ENCODE results near the gene GADD45GIP1. TPM values are rescaled to one million over a fixed set of nuclear protein-coding genes. Genes with fewer than 3 reads are reported as not detected.

The GADD45GIP1 gene
- total and polyA plus RNA-seq, 4 experiments from 2014 or later, result 14.7 to 65.1 (median 39.4) TPM

GRCh38 chr19:12913011-12913561 lies 43.9 kb downstream of the GADD45GIP1 start:
- H3K27ac Mint-ChIP-seq, result peak overlapping the region in 5 of 7 donors; percentile 3 to 98 (median 88)
- peaks cover 9 to 29% (median 18%) of the 10 kb centered on the region in 4 donors for H3K4me1 Mint-ChIP-seq
- no peak overlapping the region for H3K4me3 ChIP-seq (ENCODE audit: low read length in 2 of 2)
- H3K4me1 ChIP-seq (ENCODE audit: insufficient read depth, low read length), result peaks cover 21% of the 10 kb centered on the region
- H3K9me3 Mint-ChIP-seq, result peaks cover 0 to 2% (median 0%) of the 10 kb centered on the region in 8 donors
- no peaks in the 10 kb centered on the region for H3K36me3 Mint-ChIP-seq
- H3K9me3 ChIP-seq (ENCODE audit: control insufficient read depth in 1 of 2, low read length in 2 of 2), result no peaks in the 10 kb centered on the region
- no peaks in the 10 kb centered on the region for H3K36me3 ChIP-seq (ENCODE audit: insufficient read depth, low read length)
- peak overlapping the region in 2 of 8 donors; percentile 5 to 31 for H3K4me3 Mint-ChIP-seq
- H3K27me3 ChIP-seq (ENCODE audit: insufficient read depth, low read length), result no peaks in the 10 kb centered on the region
- no peaks in the 10 kb centered on the region for H3K27me3 Mint-ChIP-seq
- ChIA-PET CTCF (ENCODE audit: partially characterized antibody) (interaction anchor here (0.6 to 4.8 kb wide), 6 partner anchors 28 to 149 kb away, joined by 3 to 29 read pairs (median 4); no protein-coding TSS in a partner anchor), POLR2A (ENCODE audit: partially characterized antibody) (interaction anchor here (0.6 to 3.9 kb wide), 11 partner anchors 11 to 1870 kb away, joined by 3 to 49 read pairs (median 4); partner anchors contain the start of genes CALR, FARSA, GADD45GIP1 and GCDH)
- no peak for DNase-seq
- no peak overlapping the region for H3K27ac ChIP-seq (ENCODE audit: low read depth, low read length)
- intact Hi-C loops (cut with micrococcal nuclease), result no loop called here

- POLR2A ChIA-PET (ENCODE audit: partially characterized antibody), result interaction anchor here (3.4 to 3.9 kb wide), 2 partner anchors 21 kb away, joined by 26 to 49 read pairs; partner anchors contain the start of genes FARSA and GCDH
- DNase-seq, result no peak
- CTCF ChIA-PET (ENCODE audit: partially characterized antibody), result interaction anchor here (1.1 to 4.8 kb wide), 4 partner anchors 27 to 149 kb away, joined by 3 to 29 read pairs (median 8); no protein-coding TSS in a partner anchor
- no peak overlapping the region for H3K4me3 Mint-ChIP-seq
- Histone ChIP-seq H3K27ac (ENCODE audit: low read depth, low read length) (no peak overlapping the region), H3K9me3 (ENCODE audit: control insufficient read depth in 1 of 2, low read length in 2 of 2) (no peaks in the 10 kb centered on the region), H3K4me1 (ENCODE audit: insufficient read depth, low read length) (peaks cover 21% of the 10 kb centered on the region), H3K36me3 (ENCODE audit: insufficient read depth, low read length) (no peaks in the 10 kb centered on the region), H3K27me3 (ENCODE audit: insufficient read depth, low read length) (no peaks in the 10 kb centered on the region), H3K4me3 (ENCODE audit: low read length in 2 of 2) (no peak overlapping the region)
- H3K27ac Mint-ChIP-seq, result peak overlapping the region in 1 of 7 donors; percentile 81
- intact Hi-C loops (cut with micrococcal nuclease), result no loop called here
- H3K27me3 Mint-ChIP-seq, result no peaks in the 10 kb centered on the region
- peaks cover 9 to 29% (median 18%) of the 10 kb centered on the region in 4 donors for H3K4me1 Mint-ChIP-seq
- H3K36me3 Mint-ChIP-seq, result no peaks in the 10 kb centered on the region
- H3K9me3 Mint-ChIP-seq, result peaks cover 0 to 2% (median 0%) of the 10 kb centered on the region in 8 donors
Measured at GRCh38 chr19:12912571-12912970, 44.5 kb downstream of the GADD45GIP1 start.

GRCh38 chr19:12907166-12907565 lies 49.9 kb downstream of the GADD45GIP1 start:
- no peak overlapping the region for H3K27ac ChIP-seq (ENCODE audit: low read depth, low read length)
- intact Hi-C loops (cut with micrococcal nuclease), result no loop called here
- H3K36me3 Mint-ChIP-seq, result no peaks in the 10 kb centered on the region
- peaks cover 0 to 4% (median 0%) of the 10 kb centered on the region in 8 donors for H3K9me3 Mint-ChIP-seq
- H3K4me1 ChIP-seq (ENCODE audit: insufficient read depth, low read length), result no peaks in the 10 kb centered on the region
- no peak overlapping the region for H3K27ac Mint-ChIP-seq
- no peaks in the 10 kb centered on the region for H3K36me3 ChIP-seq (ENCODE audit: insufficient read depth, low read length)
- no peaks in the 10 kb centered on the region for H3K27me3 ChIP-seq (ENCODE audit: insufficient read depth, low read length)
- H3K4me3 ChIP-seq (ENCODE audit: low read length in 2 of 2), result no peak overlapping the region
- H3K4me3 Mint-ChIP-seq, result no peak overlapping the region
- H3K9me3 ChIP-seq (ENCODE audit: control insufficient read depth in 1 of 2, low read length in 2 of 2), result no peaks in the 10 kb centered on the region
- ChIA-PET CTCF (ENCODE audit: partially characterized antibody) (interaction anchor here (1.4 to 1.9 kb wide), 2 partner anchors 22 to 58 kb away, joined by 3 to 8 read pairs; no protein-coding TSS in a partner anchor), POLR2A (ENCODE audit: partially characterized antibody) (interaction anchor here (0.5 kb wide), 1 partner anchor 288 kb away, joined by 5 read pairs; no protein-coding TSS in a partner anchor)
- no peak for DNase-seq
- H3K4me1 Mint-ChIP-seq, result no peaks in the 10 kb centered on the region
- H3K27me3 Mint-ChIP-seq, result no peaks in the 10 kb centered on the region

Small RNA genes lying within 50 kb of the gene (microRNA-seq; reads per million reads assigned to microRNA genes)
- gene MIR5695 (ENCODE audit: borderline microRNAs expressed, borderline number of aligned reads, borderline replicate concordance) (not detected), gene MIR6515 (ENCODE audit: borderline microRNAs expressed, borderline number of aligned reads, borderline replicate concordance) (not detected)

Other genes with a start within 250 kb of the GADD45GIP1 start
- gene TNPO2, start 233.3 kb downstream of the GADD45GIP1 start, total RNA-seq, result 10 to 100 TPM; 66.0 to 67.2 TPM
- gene TNPO2, start 233.3 kb downstream of the GADD45GIP1 start, polyA plus RNA-seq, result 1 to 10 TPM in 1 of 2 donors, under 1 TPM in 1; 0.60 to 1.8 TPM
- gene TRIR, start 222.5 kb downstream of the GADD45GIP1 start, total RNA-seq, result 100 to 1,000 TPM; 199 to 209 TPM
- 100 to 1,000 TPM; 175 to 243 TPM for gene TRIR, start 222.5 kb downstream of the GADD45GIP1 start, polyA plus RNA-seq
- gene GET3, start 219.7 kb downstream of the GADD45GIP1 start, total RNA-seq, result 10 to 100 TPM; 30.8 to 34.5 TPM
- 100 to 1,000 TPM in 1 of 2 donors, 10 to 100 TPM in 1; 60.6 to 114 TPM for gene GET3, start 219.7 kb downstream of the GADD45GIP1 start, polyA plus RNA-seq
- gene BEST2, start 205.4 kb downstream of the GADD45GIP1 start, total RNA-seq, result not detected
- not detected for gene BEST2, start 205.4 kb downstream of the GADD45GIP1 start, polyA plus RNA-seq
- gene HOOK2, start 181.7 kb downstream of the GADD45GIP1 start, total RNA-seq, result 10 to 100 TPM; 23.3 to 24.2 TPM
- 1 to 10 TPM; 2.6 to 3.4 TPM for gene HOOK2, start 181.7 kb downstream of the GADD45GIP1 start, polyA plus RNA-seq
- 100 to 1,000 TPM; 103 to 106 TPM for gene JUNB, start 165.7 kb downstream of the GADD45GIP1 start, total RNA-seq
- gene JUNB, start 165.7 kb downstream of the GADD45GIP1 start, polyA plus RNA-seq, result 1,000 to 10,000 TPM in 1 of 2 donors, 100 to 1,000 TPM in 1; 771 to 3,132 TPM
- 100 to 1,000 TPM; 116 to 120 TPM for gene PRDX2, start 155.4 kb downstream of the GADD45GIP1 start, total RNA-seq
- 100 to 1,000 TPM; 266 to 533 TPM for gene PRDX2, start 155.4 kb downstream of the GADD45GIP1 start, polyA plus RNA-seq
- 1 to 10 TPM; 2.2 to 3.2 TPM for gene THSD8, start 155.2 kb downstream of the GADD45GIP1 start, total RNA-seq
- gene THSD8, start 155.2 kb downstream of the GADD45GIP1 start, polyA plus RNA-seq, result 1 to 10 TPM; 1.5 to 4.4 TPM
- 10 to 100 TPM; 10.5 to 12.6 TPM for gene RNASEH2A, start 150.6 kb downstream of the GADD45GIP1 start, total RNA-seq
- 10 to 100 TPM; 16.9 to 23.5 TPM for gene RNASEH2A, start 150.6 kb downstream of the GADD45GIP1 start, polyA plus RNA-seq
- not detected for gene RTBDN, start 122.6 kb downstream of the GADD45GIP1 start, total RNA-seq
- not detected for gene RTBDN, start 122.6 kb downstream of the GADD45GIP1 start, polyA plus RNA-seq
- not detected for gene MAST1, start 118.7 kb downstream of the GADD45GIP1 start, total RNA-seq
- gene MAST1, start 118.7 kb downstream of the GADD45GIP1 start, polyA plus RNA-seq, result under 1 TPM in 1 of 2 donors, not detected in 1; 0.48 TPM
- 10 to 100 TPM; 31.6 to 32.8 TPM for gene DNASE2, start 75.8 kb downstream of the GADD45GIP1 start, total RNA-seq
- 10 to 100 TPM; 55.3 to 81.8 TPM for gene DNASE2, start 75.8 kb downstream of the GADD45GIP1 start, polyA plus RNA-seq
- not detected for gene KLF1, start 70.0 kb downstream of the GADD45GIP1 start, total RNA-seq
- gene KLF1, start 70.0 kb downstream of the GADD45GIP1 start, polyA plus RNA-seq, result not detected
- 10 to 100 TPM; 63.9 to 66.1 TPM for gene GCDH, start 66.1 kb downstream of the GADD45GIP1 start, total RNA-seq
- gene GCDH, start 66.1 kb downstream of the GADD45GIP1 start, polyA plus RNA-seq, result 10 to 100 TPM; 16.5 to 27.4 TPM
- gene SYCE2, start 37.9 kb downstream of the GADD45GIP1 start, total RNA-seq, result under 1 TPM in 1 of 2 experiments, not detected in 1; 0.79 TPM
- gene SYCE2, start 37.9 kb downstream of the GADD45GIP1 start, polyA plus RNA-seq, result not detected
- gene FARSA, start 23.5 kb downstream of the GADD45GIP1 start, total RNA-seq, result 10 to 100 TPM; 53.8 to 59.1 TPM
- gene FARSA, start 23.5 kb downstream of the GADD45GIP1 start, polyA plus RNA-seq, result 10 to 100 TPM; 63.2 to 68.1 TPM
- 100 to 1,000 TPM; 484 to 499 TPM for gene CALR, start 18.6 kb downstream of the GADD45GIP1 start, total RNA-seq
- 100 to 1,000 TPM in 1 of 2 donors, 10 to 100 TPM in 1; 87.5 to 151 TPM for gene CALR, start 18.6 kb downstream of the GADD45GIP1 start, polyA plus RNA-seq
- 10 to 100 TPM; 88.6 to 98.4 TPM for gene RAD23A, start 11.4 kb downstream of the GADD45GIP1 start, total RNA-seq
- gene RAD23A, start 11.4 kb downstream of the GADD45GIP1 start, polyA plus RNA-seq, result 100 to 1,000 TPM in 1 of 2 donors, 10 to 100 TPM in 1; 77.0 to 105 TPM
- gene DAND5, start 12.4 kb upstream of the GADD45GIP1 start, total RNA-seq, result not detected
- gene DAND5, start 12.4 kb upstream of the GADD45GIP1 start, polyA plus RNA-seq, result not detected
- gene NFIX, start 38.3 kb upstream of the GADD45GIP1 start, total RNA-seq, result 1 to 10 TPM; 4.0 to 5.4 TPM
- under 1 TPM in 1 of 2 donors, not detected in 1; 0.09 TPM for gene NFIX, start 38.3 kb upstream of the GADD45GIP1 start, polyA plus RNA-seq
- 10 to 100 TPM; 16.1 to 16.9 TPM for gene LYL1, start 145.6 kb upstream of the GADD45GIP1 start, total RNA-seq
- 1 to 10 TPM; 2.3 to 9.4 TPM for gene LYL1, start 145.6 kb upstream of the GADD45GIP1 start, polyA plus RNA-seq
- gene TRMT1, start 159.5 kb upstream of the GADD45GIP1 start, total RNA-seq, result 10 to 100 TPM; 70.6 to 78.4 TPM
- gene TRMT1, start 159.5 kb upstream of the GADD45GIP1 start, polyA plus RNA-seq, result 10 to 100 TPM; 18.0 to 24.9 TPM
- gene NACC1, start 161.0 kb upstream of the GADD45GIP1 start, total RNA-seq, result 10 to 100 TPM; 25.8 to 34.1 TPM
- 1 to 10 TPM in 1 of 2 donors, under 1 TPM in 1; 0.15 to 1.8 TPM for gene NACC1, start 161.0 kb upstream of the GADD45GIP1 start, polyA plus RNA-seq
- 10 to 100 TPM; 63.7 to 64.0 TPM for gene STX10, start 193.2 kb upstream of the GADD45GIP1 start, total RNA-seq
- 10 to 100 TPM; 57.9 to 64.2 TPM for gene STX10, start 193.2 kb upstream of the GADD45GIP1 start, polyA plus RNA-seq
- gene IER2, start 193.2 kb upstream of the GADD45GIP1 start, total RNA-seq, result 100 to 1,000 TPM; 148 to 153 TPM
- 100 to 1,000 TPM; 201 to 446 TPM for gene IER2, start 193.2 kb upstream of the GADD45GIP1 start, polyA plus RNA-seq